Left forelimb (tissue), 1 donor: Measurements from ENCODE around the gene TECTA.

Source experiments
- DNase-seq: peaks from one replicate; pipeline ENCODE4 v3.0.0-alpha.2; 2018; ENCODE audit warnings: low spot score

The TECTA gene

DNA sequence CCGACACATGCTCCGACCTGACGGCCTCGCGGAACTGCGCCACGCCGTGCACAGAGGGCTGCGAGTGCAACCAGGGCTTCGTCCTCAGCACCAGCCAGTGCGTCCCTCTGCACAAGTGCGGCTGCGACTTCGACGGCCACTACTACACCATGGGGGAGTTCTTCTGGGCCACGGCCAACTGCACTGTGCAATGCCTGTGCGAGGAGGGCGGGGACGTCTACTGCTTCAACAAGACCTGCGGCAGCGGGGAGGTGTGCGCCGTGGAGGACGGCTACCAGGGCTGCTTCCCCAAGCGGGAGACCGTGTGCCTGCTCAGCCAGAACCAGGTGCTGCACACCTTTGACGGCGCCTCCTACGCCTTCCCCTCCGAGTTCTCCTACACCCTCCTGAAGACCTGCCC lies 26.8 kb downstream of the TECTA start:
- DNase-seq, result no peak

DNA sequence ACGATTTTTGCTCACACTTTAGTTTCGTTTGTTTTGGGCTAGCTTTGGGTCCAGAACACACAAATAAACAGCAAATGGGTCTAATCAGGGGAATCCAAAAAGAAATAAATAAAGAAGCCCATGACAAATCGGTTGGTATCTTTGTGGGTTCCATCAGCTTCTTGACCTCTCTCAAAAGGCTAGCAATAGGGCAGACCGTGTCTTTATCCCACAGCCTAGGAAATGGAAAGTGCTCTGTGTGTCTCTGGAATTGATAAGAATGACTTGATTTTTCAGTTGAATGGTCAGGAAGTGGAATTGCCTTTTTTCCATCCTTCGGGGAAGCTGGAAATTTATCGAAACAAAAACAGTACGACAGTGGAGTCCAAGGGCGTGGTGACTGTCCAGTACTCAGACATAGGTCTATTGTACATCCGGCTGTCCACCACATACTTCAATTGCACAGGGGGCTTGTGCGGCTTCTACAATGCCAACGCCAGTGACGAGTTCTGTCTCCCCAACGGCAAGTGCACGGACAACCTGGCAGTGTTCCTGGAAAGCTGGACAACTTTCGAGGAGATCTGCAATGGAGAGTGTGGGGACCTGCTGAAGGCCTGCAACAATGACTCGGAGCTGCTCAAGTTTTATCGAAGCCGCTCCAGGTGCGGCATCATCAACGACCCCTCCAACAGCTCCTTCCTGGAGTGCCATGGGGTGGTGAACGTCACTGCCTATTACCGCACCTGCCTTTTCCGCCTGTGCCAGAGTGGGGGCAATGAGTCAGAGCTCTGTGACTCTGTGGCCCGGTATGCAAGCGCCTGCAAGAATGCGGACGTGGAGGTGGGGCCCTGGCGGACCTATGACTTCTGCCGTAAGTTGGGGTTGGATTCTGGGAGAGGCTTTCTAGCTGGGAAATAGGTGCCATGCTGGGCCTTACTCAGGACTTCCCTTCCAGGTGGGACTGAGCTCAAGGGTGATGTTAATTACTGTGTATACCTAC lies 28.6 kb downstream of the TECTA start:
- DNase-seq, result no peak

- no peak for DNase-seq
Observed at GRCh38 chr11:121131656-121132055, 30.6 kb downstream of the TECTA start.

GRCh38 chr11:121132211-121132976 lies 31.4 kb downstream of the TECTA start:
- DNase-seq, result no peak

GRCh38 chr11:121134741-121135312 lies 33.8 kb downstream of the TECTA start:
- no peak for DNase-seq

DNA sequence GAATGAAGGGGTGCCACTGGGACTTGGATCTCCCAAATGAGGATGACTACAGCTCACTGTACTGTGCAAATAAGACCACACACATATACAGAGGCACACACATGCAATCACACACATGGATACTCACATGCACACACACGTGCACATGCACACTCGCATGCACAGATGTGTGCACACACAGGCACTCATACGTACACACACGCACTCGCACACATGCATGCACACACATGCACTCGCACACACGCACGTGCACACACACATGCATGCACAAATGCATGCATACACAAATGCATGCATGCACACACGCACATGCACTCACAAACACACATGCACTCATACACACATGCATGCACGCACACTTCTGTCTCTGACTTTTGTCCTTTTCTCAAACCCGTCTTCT lies 36.0 kb downstream of the TECTA start:
- DNase-seq, result no peak

GRCh38 chr11:121138259-121138658 lies 37.2 kb downstream of the TECTA start:
- no peak for DNase-seq

GRCh38 chr11:121140369-121140768 lies 39.3 kb downstream of the TECTA start:
- DNase-seq, result no peak

DNA sequence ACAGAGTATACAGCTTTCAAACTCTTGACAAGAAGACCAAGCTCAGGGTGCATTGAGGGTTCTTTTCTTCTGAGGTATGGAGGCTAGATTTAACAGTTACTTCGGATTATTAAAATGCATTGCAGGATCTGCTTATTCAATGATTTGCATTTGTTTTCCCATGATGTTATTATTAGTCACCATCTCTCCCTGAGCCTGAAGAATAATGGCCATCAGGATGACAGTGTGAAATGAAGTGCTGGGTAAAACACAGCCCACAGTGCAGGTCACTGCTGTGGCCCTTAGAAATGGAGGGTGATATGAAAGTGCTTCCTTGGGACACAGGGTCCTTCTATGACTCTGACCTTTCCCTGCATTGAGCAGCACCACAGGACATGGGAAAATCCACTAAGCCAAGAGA lies 40.0 kb downstream of the TECTA start:
- DNase-seq, result no peak

DNA sequence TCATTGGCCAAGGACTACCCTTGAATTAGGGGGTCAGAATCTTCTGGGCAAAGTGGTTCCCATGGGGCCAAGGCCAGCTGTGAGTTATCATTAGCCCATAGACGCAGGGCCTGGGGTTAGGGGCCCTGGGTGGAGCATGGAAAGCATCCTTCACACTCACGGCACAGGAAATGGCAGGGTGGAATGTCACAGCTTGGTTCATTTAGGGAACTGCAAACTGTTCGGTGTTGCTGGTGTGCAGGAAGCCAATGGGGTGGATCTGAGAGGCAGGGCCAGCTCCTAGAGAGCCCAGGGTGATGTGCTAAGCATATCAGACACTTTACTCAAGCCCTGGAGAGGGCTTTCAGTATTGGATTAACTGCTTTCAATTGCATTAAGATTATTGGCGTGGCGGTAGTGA lies 42.9 kb downstream of the TECTA start:
- DNase-seq, result no peak

DNA sequence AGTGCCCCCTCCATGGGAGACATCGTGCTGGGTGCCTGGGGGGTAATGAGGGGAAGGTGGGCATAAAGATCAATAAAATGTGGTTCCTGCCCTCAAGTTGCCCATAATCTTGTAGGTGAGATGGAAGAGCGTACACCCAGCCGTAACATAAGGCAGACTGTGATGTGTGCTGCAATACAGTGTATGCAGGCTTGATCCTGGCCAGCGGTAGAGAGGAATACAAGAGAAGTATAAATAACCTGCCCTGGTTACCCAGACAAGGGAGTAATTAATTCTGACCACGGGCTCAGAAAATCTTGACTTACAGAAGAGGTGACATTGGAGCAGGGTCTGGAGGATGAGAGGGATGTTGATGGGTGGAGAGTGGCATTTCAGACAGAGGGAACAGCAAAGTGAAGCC lies 43.7 kb downstream of the TECTA start:
- DNase-seq, result no peak

- DNase-seq, result no peak
Observed at GRCh38 chr11:121145826-121146225, 44.8 kb downstream of the TECTA start.

DNA sequence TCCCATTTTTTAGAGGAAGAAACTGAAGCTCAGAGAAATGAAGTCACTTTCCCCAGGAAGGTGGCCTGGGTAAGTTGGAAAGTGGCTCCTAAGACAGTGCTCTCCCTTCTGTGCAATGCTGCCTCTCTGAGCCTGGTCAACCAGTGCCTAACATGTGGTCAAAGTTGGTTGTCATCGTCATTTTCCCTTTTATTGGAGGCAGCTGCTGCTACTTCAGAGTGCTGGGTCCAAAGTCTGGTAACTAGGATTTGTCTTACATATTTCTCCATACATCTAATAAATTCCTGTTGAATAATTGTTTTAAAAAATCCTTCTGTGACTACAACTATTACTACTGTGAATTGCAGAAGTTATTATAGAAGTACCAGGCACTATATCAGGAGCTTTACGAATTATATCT lies 48.1 kb downstream of the TECTA start:
- no peak for DNase-seq

DNA sequence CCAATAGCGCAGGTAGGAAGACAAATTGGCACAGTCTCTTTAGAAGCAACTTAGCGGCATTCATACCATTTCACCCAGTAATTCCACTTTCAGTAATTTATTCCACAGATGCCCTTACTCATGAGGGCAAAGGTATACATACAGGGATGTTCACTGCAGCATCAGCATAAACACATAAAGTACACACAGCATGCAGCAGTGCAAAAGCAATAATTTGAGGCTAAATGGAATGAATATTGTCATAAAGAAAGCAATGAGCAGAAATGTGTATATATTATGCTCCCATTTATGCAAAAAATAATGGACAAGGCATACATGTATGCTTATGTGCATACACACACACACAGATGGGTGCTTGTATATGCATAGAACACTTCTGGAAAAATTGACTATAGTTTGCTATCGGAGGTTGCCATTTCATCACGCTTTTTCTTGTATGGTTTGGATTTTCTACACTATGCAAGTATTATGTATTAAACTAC lies 50.2 kb downstream of the TECTA start:
- no peak for DNase-seq

DNA sequence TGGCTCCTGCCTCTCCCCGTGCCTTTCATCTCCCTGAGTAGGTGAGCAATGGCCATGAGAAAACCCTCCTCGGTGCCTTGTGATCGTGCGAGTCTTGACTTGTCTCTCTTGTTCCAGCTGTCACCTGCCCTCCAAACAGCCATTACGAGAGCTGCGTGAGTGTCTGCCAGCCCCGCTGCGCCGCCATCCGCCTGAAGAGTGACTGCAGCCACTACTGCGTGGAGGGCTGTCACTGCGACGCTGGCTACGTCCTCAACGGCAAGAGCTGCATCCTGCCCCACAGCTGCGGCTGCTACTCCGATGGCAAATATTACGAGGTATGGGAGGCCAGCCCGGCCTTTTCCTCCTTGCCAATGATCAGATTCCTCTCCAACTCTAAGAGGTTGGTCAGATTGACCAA lies 51.7 kb downstream of the TECTA start:
- no peak for DNase-seq

DNA sequence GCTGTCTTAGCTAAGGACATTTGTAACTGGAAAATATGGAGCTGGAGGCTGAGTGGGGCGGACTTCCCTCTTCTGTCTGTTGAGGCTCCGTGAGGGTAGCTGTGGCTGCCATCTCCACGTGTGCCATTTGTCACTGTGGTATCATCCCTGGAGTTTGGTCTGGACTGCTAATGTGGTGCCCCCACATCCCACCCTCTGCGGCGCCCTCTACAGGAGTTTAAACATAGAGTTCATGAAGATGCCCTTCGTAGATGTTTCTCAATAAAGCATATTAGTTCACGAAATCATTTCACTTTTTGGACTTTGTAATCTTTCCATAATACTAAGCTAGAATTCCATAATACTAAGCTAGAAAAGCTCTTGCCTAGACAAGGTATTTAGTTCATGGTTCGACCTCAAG lies 52.4 kb downstream of the TECTA start:
- no peak for DNase-seq

GRCh38 chr11:121154486-121155314 lies 53.7 kb downstream of the TECTA start:
- DNase-seq, result no peak

DNA sequence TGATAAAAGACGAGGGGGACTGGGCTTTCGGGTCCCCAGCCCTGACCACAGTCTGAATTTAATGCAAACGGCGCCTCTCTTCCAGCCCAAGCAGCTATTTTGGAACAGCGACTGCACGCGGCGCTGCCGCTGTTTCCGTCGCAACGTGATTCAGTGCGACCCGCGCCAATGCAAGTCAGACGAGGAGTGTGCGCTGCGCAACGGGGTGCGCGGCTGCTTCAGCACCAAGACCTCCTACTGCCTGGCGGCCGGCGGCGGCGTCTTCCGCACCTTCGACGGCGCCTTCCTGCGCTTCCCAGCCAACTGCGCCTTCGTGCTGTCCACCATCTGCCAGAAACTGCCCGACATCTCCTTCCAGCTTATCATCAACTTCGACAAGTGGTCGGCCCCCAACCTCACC lies 56.7 kb downstream of the TECTA start:
- no peak for DNase-seq

- no peak for DNase-seq
Observed at GRCh38 chr11:121159741-121160140, 58.7 kb downstream of the TECTA start.

- no peak for DNase-seq
Observed at GRCh38 chr11:121161349-121161917, 60.4 kb downstream of the TECTA start.

- DNase-seq, result no peak
Observed at GRCh38 chr11:121163658-121164308, 62.7 kb downstream of the TECTA start.
